ENCODE results near the gene EBF3. TPM values are rescaled to one million over a fixed set of nuclear protein-coding genes. Genes with fewer than 3 reads are reported as not detected.

EBF3 gene
- total RNA-seq, 2 donors from 2014 or later: 0.12 to 0.80 TPM

- no peak overlapping the region for H3K4me3 ChIP-seq
- intact Hi-C loops (cut with DNase I): no loop called here
- H3K9ac ChIP-seq (ENCODE audit: low read depth in 2 of 2, low read length in 2 of 2): no peak overlapping the region
- H3K9me3 ChIP-seq: no peaks in the 10 kb centered on the region
- H3K4me1 ChIP-seq: no peaks in the 10 kb centered on the region
- no peak for DNase-seq
- no peaks in the 10 kb centered on the region for H3K36me3 ChIP-seq
- H3K27me3 ChIP-seq: no peaks in the 10 kb centered on the region
- no peak for TF ChIP-seq CTCF (IDR thresholded peaks at IDR 0.05)
- H3K27ac ChIP-seq: no peak overlapping the region
These were observed 171.2 kb downstream of the EBF3 start for GRCh38 chr10:129792864-129793263.

- no peaks in the 10 kb centered on the region for H3K4me1 ChIP-seq
- H3K9ac ChIP-seq (ENCODE audit: low read depth in 2 of 2, low read length in 2 of 2): no peak overlapping the region
- no peak overlapping the region for H3K4me3 ChIP-seq
- no peaks in the 10 kb centered on the region for H3K27me3 ChIP-seq
- DNase-seq: no peak
- intact Hi-C loops (cut with DNase I): no loop called here
- no peaks in the 10 kb centered on the region for H3K9me3 ChIP-seq
- H3K36me3 ChIP-seq: no peaks in the 10 kb centered on the region
- H3K27ac ChIP-seq: no peak overlapping the region
- TF ChIP-seq CTCF (IDR thresholded peaks at IDR 0.05): no peak
These were observed 171.9 kb downstream of the EBF3 start for GRCh38 chr10:129792141-129792540.

GRCh38 chr10:129790715-129791446 is 173.2 kb downstream of the EBF3 start:
- Histone ChIP-seq H3K4me1 (no peaks in the 10 kb centered on the region), H3K4me3 (no peak overlapping the region), H3K36me3 (no peaks in the 10 kb centered on the region), H3K9me3 (no peaks in the 10 kb centered on the region), H3K9ac (ENCODE audit: low read depth in 2 of 2, low read length in 2 of 2) (no peak overlapping the region), H3K27ac (no peak overlapping the region), H3K27me3 (no peaks in the 10 kb centered on the region)
- intact Hi-C loops (cut with DNase I): no loop called here
- TF ChIP-seq CTCF (IDR thresholded peaks at IDR 0.05): no peak
- DNase-seq: no peak

- H3K9me3 ChIP-seq: no peaks in the 10 kb centered on the region
- no peak overlapping the region for H3K9ac ChIP-seq (ENCODE audit: low read depth in 2 of 2, low read length in 2 of 2)
- no peaks in the 10 kb centered on the region for H3K4me1 ChIP-seq
- intact Hi-C loops (cut with DNase I): no loop called here
- TF ChIP-seq CTCF (IDR thresholded peaks at IDR 0.05): no peak
- no peaks in the 10 kb centered on the region for H3K36me3 ChIP-seq
- H3K4me3 ChIP-seq: no peak overlapping the region
- no peaks in the 10 kb centered on the region for H3K27me3 ChIP-seq
- no peak for DNase-seq
- H3K27ac ChIP-seq: no peak overlapping the region
These were observed 175.9 kb downstream of the EBF3 start for GRCh38 chr10:129788215-129788614.

GRCh38 chr10:129787557-129787956 is 176.5 kb downstream of the EBF3 start:
- no peaks in the 10 kb centered on the region for H3K36me3 ChIP-seq
- no peaks in the 10 kb centered on the region for H3K27me3 ChIP-seq
- no peak overlapping the region for H3K4me3 ChIP-seq
- H3K9ac ChIP-seq (ENCODE audit: low read depth in 2 of 2, low read length in 2 of 2): no peak overlapping the region
- TF ChIP-seq CTCF (IDR thresholded peaks at IDR 0.05): no peak
- intact Hi-C loops (cut with DNase I): no loop called here
- no peaks in the 10 kb centered on the region for H3K9me3 ChIP-seq
- no peak overlapping the region for H3K27ac ChIP-seq
- no peaks in the 10 kb centered on the region for H3K4me1 ChIP-seq
- no peak for DNase-seq

All from colonic mucosa (tissue), 4 donors.